22Rv1 (cell line): Measurements from ENCODE around the gene TRPV5.

ENCODE experiments used
- ZFX ChIP-seq: fragments of 450-650 bp; IDR thresholded peaks from 2 replicates; pipeline ENCODE4 v1.6.1; 2017; ENCODE audit warnings: antibody characterized with exemption, borderline replicate concordance
- TF ChIP-seq, protein P1 (sequence below): fragments of 450-650 bp; IDR thresholded peaks from 2 replicates; pipeline ENCODE4 v1.5.1; 2017; ENCODE audit warnings: mild to moderate bottlenecking

DNA sequence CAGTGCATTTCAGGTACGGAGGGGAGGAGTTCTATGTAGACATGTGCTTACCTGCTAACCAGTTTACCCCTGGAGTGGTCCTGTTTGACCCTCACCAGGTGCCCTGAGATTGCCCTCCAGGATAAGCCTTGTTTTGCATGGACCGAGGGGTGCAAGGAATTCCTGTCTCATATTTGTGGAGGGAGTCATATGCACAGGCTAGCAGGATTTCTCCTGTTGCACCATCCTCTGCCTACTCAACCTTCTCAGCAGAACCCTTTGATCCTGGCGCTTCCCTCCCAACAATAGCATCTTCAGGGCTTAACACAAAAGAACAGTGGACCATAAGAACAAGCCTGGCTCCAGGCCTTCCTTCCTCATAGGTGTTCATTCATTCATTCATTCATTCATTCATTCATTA, 55.2 kb downstream of the TRPV5 start:
- TF ChIP-seq, protein P1, sequence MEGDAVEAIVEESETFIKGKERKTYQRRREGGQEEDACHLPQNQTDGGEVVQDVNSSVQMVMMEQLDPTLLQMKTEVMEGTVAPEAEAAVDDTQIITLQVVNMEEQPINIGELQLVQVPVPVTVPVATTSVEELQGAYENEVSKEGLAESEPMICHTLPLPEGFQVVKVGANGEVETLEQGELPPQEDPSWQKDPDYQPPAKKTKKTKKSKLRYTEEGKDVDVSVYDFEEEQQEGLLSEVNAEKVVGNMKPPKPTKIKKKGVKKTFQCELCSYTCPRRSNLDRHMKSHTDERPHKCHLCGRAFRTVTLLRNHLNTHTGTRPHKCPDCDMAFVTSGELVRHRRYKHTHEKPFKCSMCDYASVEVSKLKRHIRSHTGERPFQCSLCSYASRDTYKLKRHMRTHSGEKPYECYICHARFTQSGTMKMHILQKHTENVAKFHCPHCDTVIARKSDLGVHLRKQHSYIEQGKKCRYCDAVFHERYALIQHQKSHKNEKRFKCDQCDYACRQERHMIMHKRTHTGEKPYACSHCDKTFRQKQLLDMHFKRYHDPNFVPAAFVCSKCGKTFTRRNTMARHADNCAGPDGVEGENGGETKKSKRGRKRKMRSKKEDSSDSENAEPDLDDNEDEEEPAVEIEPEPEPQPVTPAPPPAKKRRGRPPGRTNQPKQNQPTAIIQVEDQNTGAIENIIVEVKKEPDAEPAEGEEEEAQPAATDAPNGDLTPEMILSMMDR: no peak
- TF ChIP-seq ZFX: no peak
